ENCODE results near the gene VAV3. TPM values are rescaled to one million over a fixed set of nuclear protein-coding genes. Genes with fewer than 3 reads are reported as not detected.

Gene VAV3
- total and polyA plus RNA-seq, 2 donors (not counting 1 experiment from before 2014, with no cell fraction given): not detected

DNA sequence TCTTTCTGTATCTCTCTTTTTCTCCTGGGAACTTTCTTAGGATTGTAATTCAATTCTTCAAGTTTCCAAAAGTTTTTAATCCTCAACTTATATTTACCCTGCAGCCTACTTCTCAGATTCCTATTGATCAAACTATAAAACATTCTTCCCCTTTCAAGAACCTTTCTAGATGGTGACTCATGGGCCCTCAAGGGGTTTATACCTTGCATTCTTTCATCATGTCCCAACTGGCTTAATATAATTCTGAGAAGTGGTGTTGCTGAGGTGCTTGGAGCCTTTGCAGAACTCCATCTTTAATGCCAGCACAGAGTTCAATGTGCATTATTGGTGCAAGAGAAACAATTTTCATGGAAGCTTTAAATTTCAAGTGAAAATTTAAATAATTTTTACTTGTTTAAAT is 273.4 kb downstream of the VAV3 start:
- no peaks in the 10 kb centered on the region for H3K9me3 ChIP-seq (ENCODE audit: control insufficient read depth, insufficient read depth, low read depth, low read length)
- H3K27me3 ChIP-seq (ENCODE audit: control insufficient read depth, insufficient read depth, low read length): no peaks in the 10 kb centered on the region
- no peaks in the 10 kb centered on the region for H3K36me3 ChIP-seq (ENCODE audit: control insufficient read depth, insufficient read depth, low read length)
- H2AFZ ChIP-seq (ENCODE audit: low read length): no peak overlapping the region
- no peak overlapping the region for H3K9ac ChIP-seq (ENCODE audit: insufficient read depth, low read length)
- no peaks in the 10 kb centered on the region for H4K20me1 ChIP-seq (ENCODE audit: control insufficient read depth, extremely low read depth, insufficient read depth, low read length)
- H3K27ac ChIP-seq (ENCODE audit: insufficient read depth, low read length): no peak overlapping the region
- H3K4me2 ChIP-seq (ENCODE audit: extremely low read depth, insufficient read depth, low read length): no peak overlapping the region
- peak in 1 of 2 donors; percentile 28 for DNase-seq (ENCODE audit: low read depth in 2 of 2)
- H3K79me2 ChIP-seq (ENCODE audit: control insufficient read depth, insufficient read depth, low read length): no peaks in the 10 kb centered on the region
- TF ChIP-seq EZH2 (IDR thresholded peaks at IDR 0.05; ENCODE audit: low read length, missing control alignments): no peak
- no peaks in the 10 kb centered on the region for H3K4me1 ChIP-seq (ENCODE audit: control insufficient read depth, extremely low read depth, insufficient read depth, low read length)
- no peak overlapping the region for H3K4me3 ChIP-seq (replicated peaks in 1 of 4; ENCODE audit: control extremely low read depth in 1 of 4, insufficient read depth in 1 of 4, low read depth in 3 of 4, low read length in 4 of 4)

DNA sequence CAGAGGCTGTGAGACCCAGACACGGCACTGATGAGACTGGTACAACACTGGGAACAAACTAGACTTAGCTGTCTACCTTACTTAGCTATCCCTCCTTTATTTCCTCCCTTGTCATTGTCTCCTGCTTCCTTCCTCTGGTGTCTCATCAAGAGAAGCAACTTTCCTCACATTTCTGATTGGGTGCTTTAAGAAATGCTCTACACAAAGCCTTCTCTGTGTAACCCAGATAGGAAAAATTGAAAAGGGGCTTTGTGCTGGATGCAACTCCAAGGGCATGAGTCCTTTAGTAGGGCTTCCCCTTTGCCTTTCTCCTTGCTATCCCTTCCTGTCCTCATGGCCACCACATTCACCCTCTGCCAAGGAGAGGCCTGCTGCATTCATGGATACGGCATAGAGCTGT is 274.5 kb downstream of the VAV3 start:
- Histone ChIP-seq H3K4me2 (ENCODE audit: extremely low read depth, insufficient read depth, low read length) (no peak overlapping the region), H3K4me3 (replicated peaks in 1 of 4; ENCODE audit: control extremely low read depth in 1 of 4, insufficient read depth in 1 of 4, low read depth in 3 of 4, low read length in 4 of 4) (no peak overlapping the region), H3K27me3 (ENCODE audit: control insufficient read depth, insufficient read depth, low read length) (no peaks in the 10 kb centered on the region), H3K9me3 (ENCODE audit: control insufficient read depth, insufficient read depth, low read depth, low read length) (no peaks in the 10 kb centered on the region), H3K27ac (ENCODE audit: insufficient read depth, low read length) (no peak overlapping the region), H3K36me3 (ENCODE audit: control insufficient read depth, insufficient read depth, low read length) (no peaks in the 10 kb centered on the region), H3K9ac (ENCODE audit: insufficient read depth, low read length) (no peak overlapping the region), H2AFZ (ENCODE audit: low read length) (no peak overlapping the region), H3K79me2 (ENCODE audit: control insufficient read depth, insufficient read depth, low read length) (no peaks in the 10 kb centered on the region), H3K4me1 (ENCODE audit: control insufficient read depth, extremely low read depth, insufficient read depth, low read length) (no peaks in the 10 kb centered on the region), H4K20me1 (ENCODE audit: control insufficient read depth, extremely low read depth, insufficient read depth, low read length) (no peaks in the 10 kb centered on the region)
- DNase-seq (ENCODE audit: low read depth in 2 of 2): no peak
- no peak for TF ChIP-seq EZH2 (IDR thresholded peaks at IDR 0.05; ENCODE audit: low read length, missing control alignments)
- TF ChIP-seq, protein P1, sequence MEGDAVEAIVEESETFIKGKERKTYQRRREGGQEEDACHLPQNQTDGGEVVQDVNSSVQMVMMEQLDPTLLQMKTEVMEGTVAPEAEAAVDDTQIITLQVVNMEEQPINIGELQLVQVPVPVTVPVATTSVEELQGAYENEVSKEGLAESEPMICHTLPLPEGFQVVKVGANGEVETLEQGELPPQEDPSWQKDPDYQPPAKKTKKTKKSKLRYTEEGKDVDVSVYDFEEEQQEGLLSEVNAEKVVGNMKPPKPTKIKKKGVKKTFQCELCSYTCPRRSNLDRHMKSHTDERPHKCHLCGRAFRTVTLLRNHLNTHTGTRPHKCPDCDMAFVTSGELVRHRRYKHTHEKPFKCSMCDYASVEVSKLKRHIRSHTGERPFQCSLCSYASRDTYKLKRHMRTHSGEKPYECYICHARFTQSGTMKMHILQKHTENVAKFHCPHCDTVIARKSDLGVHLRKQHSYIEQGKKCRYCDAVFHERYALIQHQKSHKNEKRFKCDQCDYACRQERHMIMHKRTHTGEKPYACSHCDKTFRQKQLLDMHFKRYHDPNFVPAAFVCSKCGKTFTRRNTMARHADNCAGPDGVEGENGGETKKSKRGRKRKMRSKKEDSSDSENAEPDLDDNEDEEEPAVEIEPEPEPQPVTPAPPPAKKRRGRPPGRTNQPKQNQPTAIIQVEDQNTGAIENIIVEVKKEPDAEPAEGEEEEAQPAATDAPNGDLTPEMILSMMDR (conservative IDR thresholded peaks at IDR 0.05 in 1 of 2, IDR thresholded peaks at IDR 0.05 in 1 of 2; ENCODE audit: low read depth in 1 of 2, low read length in 2 of 2): no peak

DNA sequence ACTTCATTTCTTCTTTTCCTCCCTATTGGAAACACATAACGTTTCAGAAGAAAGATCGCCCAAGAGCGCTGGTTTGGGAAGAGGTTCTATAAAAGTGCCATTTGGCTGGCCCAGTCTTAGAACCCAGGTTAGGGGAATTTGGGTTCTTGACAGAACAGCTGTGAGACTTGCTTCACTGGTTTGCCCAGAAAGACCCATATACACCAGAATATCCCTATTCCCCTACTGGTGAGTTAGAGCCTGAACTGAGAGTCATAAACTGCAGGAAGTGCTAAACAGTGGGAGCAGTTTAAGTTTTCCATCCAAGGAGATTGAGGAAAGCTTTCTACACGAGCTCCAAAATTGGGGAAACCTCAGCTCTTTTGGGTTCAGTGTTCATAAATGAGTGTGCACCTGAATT is 275.2 kb downstream of the VAV3 start:
- H3K27me3 ChIP-seq (ENCODE audit: control insufficient read depth, insufficient read depth, low read length): no peaks in the 10 kb centered on the region
- no peak overlapping the region for H2AFZ ChIP-seq (ENCODE audit: low read length)
- no peak overlapping the region for H3K4me2 ChIP-seq (ENCODE audit: extremely low read depth, insufficient read depth, low read length)
- no peaks in the 10 kb centered on the region for H3K4me1 ChIP-seq (ENCODE audit: control insufficient read depth, extremely low read depth, insufficient read depth, low read length)
- DNase-seq (ENCODE audit: low read depth in 2 of 2): no peak
- no peaks in the 10 kb centered on the region for H4K20me1 ChIP-seq (ENCODE audit: control insufficient read depth, extremely low read depth, insufficient read depth, low read length)
- no peaks in the 10 kb centered on the region for H3K9me3 ChIP-seq (ENCODE audit: control insufficient read depth, insufficient read depth, low read depth, low read length)
- H3K9ac ChIP-seq (ENCODE audit: insufficient read depth, low read length): no peak overlapping the region
- no peak overlapping the region for H3K4me3 ChIP-seq (replicated peaks in 1 of 4; ENCODE audit: control extremely low read depth in 1 of 4, insufficient read depth in 1 of 4, low read depth in 3 of 4, low read length in 4 of 4)
- H3K79me2 ChIP-seq (ENCODE audit: control insufficient read depth, insufficient read depth, low read length): no peaks in the 10 kb centered on the region
- no peak overlapping the region for H3K27ac ChIP-seq (ENCODE audit: insufficient read depth, low read length)
- TF ChIP-seq, protein P1 (conservative IDR thresholded peaks at IDR 0.05 in 1 of 2, IDR thresholded peaks at IDR 0.05 in 1 of 2; ENCODE audit: low read depth in 1 of 2, low read length in 2 of 2): no peak
- no peak for TF ChIP-seq EZH2 (IDR thresholded peaks at IDR 0.05; ENCODE audit: low read length, missing control alignments)
- H3K36me3 ChIP-seq (ENCODE audit: control insufficient read depth, insufficient read depth, low read length): no peaks in the 10 kb centered on the region

All from fibroblast of lung (primary cell).